ENCODE measurements around the gene ISYNA1. TPM values are rescaled to one million over a fixed set of nuclear protein-coding genes. Genes with fewer than 3 reads are reported as not detected.

The ISYNA1 gene
- total RNA-seq, 1 donor from 2014 or later = 81.7 TPM

DNA sequence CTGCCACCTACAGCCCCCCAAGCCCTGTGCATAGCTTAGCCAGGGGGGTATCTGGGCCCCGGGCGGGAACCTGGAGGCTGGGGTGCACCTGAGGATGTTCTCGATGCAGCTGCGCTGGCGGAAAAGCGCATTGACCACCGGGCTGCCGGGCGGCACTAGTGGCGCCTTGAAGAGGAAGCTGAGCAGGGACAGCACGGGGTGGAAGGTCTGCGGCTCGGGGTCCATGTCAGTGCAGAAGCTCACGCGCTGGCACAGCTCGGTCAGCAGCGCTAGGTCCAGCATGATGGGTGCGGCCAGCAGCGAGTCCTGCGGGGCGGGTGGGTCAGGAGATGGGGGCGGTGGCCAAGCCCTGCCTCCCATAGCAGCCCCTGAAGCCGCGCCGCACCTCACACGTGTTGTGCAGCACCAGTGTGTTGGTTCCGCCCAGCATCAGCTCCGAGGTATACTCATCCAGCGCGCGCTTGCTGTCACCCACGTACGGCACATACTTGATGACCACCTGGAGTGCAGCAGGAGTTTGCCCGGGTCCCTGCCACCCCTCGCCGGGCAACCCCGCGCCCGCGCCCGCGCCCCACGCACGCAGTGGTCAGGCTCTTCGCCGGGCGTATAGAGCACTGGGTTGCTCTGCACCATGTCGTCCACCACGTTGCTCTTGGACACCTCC lies 2.6 kb downstream of the ISYNA1 start:
- H3K4me1 Mint-ChIP-seq = peaks cover 47% of the 10 kb centered on the region
- H3K27me3 Mint-ChIP-seq (ENCODE audit: insufficient read depth, low read depth) = peaks cover 12% of the 10 kb centered on the region
- no peak overlapping the region for H3K4me3 Mint-ChIP-seq
- peaks cover 78% of the 10 kb centered on the region for H3F3A ChIP-seq (ENCODE audit: low read depth)
- no peaks in the 10 kb centered on the region for H3K27me3 ChIP-seq
- no peak overlapping the region for H3K9ac ChIP-seq
- H3K36me3 Mint-ChIP-seq = peaks cover 3% of the 10 kb centered on the region
- H3K4me1 ChIP-seq = peaks cover 51% of the 10 kb centered on the region
- H3K9me3 Mint-ChIP-seq = no peaks in the 10 kb centered on the region
- no peak overlapping the region for H3K27ac Mint-ChIP-seq
- no peak overlapping the region for H2AFZ ChIP-seq (replicated peaks)
- H3K4me3 ChIP-seq = no peak overlapping the region
- H3K27ac ChIP-seq = no peak overlapping the region
- H3K9me3 ChIP-seq (ENCODE audit: low read depth) = no peaks in the 10 kb centered on the region
- H3K79me2 ChIP-seq (ENCODE audit: low read depth) = peaks cover 6% of the 10 kb centered on the region
- DNase-seq (ENCODE audit: low spot score) = no peak
- peaks cover 33% of the 10 kb centered on the region for H4K20me1 ChIP-seq (ENCODE audit: low read depth)
- no peaks in the 10 kb centered on the region for H3K36me3 ChIP-seq
- H3K4me2 ChIP-seq = no peak overlapping the region
- no peak for TF ChIP-seq CTCF (IDR thresholded peaks at IDR 0.05)
- no peak for TF ChIP-seq EZH2phosphoT487 (IDR thresholded peaks at IDR 0.05)
- no peak for TF ChIP-seq EZH2 (IDR thresholded peaks at IDR 0.05)

DNA sequence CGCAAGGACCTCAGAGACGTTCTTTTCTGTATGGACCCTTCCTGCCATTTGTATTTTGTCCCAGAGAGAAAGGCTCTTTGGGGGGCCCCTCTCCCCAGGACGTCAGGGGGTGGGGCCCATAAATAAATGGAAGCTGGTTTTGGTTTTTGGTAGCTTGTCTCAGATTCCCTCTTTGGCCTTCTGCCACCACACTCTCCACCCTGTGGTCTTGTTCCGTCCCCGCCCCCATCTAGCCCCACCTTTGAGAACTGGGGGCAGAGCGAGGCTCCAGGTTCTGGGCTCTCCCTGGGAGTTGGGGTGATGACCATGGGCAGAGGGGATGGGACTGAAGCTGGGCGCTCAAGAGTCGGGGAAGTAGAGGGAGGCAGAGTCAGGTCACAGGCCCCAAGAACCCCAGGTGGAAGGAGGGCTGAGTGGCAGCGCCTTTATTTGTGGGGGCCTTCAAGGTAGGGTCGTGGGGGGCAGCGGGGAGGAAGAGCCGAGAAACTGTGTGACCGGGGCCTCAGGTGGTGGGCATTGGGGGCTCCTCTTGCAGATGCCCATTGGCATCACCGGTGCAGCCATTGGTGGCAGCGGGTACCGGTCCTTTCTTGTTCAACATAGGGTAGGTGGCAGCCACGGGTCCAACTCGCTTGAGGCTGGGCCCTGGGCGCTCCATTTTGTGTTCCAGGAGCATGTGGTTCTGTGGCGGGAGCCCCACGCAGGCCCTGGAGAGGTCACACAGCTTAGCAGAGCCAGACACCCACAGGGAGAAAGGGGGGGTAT lies 3.3 kb downstream of the ISYNA1 start:
- Histone ChIP-seq H3K27ac (no peak overlapping the region), H3K9me3 (ENCODE audit: low read depth) (no peaks in the 10 kb centered on the region), H3K27me3 (no peaks in the 10 kb centered on the region), H2AFZ (replicated peaks) (no peak overlapping the region), H3F3A (ENCODE audit: low read depth) (peaks cover 77% of the 10 kb centered on the region), H3K79me2 (ENCODE audit: low read depth) (peaks cover 6% of the 10 kb centered on the region), H3K4me2 (peak overlapping the region; percentile 79), H3K4me3 (peak overlapping the region; percentile 43), H3K4me1 (peaks cover 51% of the 10 kb centered on the region), H4K20me1 (ENCODE audit: low read depth) (peaks cover 33% of the 10 kb centered on the region), H3K36me3 (no peaks in the 10 kb centered on the region), H3K9ac (no peak overlapping the region)
- H3K4me1 Mint-ChIP-seq = peaks cover 44% of the 10 kb centered on the region
- H3K36me3 Mint-ChIP-seq = peaks cover 3% of the 10 kb centered on the region
- H3K9me3 Mint-ChIP-seq = no peaks in the 10 kb centered on the region
- no peak for DNase-seq (ENCODE audit: low spot score)
- H3K27ac Mint-ChIP-seq = peak overlapping the region; percentile 29
- peaks cover 12% of the 10 kb centered on the region for H3K27me3 Mint-ChIP-seq (ENCODE audit: insufficient read depth, low read depth)
- TF ChIP-seq EZH2 (IDR thresholded peaks at IDR 0.05) (no peak), EZH2phosphoT487 (IDR thresholded peaks at IDR 0.05) (no peak), CTCF (IDR thresholded peaks at IDR 0.05) (no peak)
- peak overlapping the region; percentile 76 for H3K4me3 Mint-ChIP-seq

DNA sequence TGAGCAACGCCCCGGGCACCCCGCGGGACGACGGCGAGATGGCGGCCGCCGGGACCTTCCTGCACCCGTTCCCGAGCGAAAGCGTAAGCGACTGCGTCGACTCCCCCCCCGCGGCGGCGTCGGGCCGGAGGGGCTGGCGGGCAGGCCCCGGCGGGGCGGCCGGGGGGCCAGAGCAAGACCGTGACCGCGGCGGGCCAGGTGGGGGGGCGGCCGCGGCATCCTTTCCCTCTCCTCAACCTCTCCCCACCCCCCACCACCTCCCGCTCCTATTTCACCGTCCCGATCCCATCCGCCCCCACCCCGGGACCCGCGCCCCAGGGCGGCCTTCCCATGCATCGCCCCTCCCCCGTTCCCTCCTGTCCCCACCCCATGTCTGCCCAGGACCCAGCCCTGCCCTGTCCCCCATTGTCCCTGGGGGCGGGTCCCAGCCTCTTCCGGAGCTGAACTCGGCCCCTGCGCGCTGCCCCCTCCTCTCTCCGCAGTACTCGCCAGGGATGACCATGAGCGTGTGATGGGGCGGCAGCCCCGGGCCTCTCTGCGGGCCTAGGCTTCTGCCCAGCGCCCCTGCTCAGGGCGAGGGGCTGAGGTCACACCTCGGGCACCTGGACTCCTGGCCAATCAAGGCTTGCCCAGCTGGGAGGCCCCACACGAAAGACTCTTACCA lies 4.1 kb downstream of the ISYNA1 start:
- Histone ChIP-seq H3K27ac (no peak overlapping the region), H3K27me3 (no peaks in the 10 kb centered on the region), H4K20me1 (ENCODE audit: low read depth) (peaks cover 33% of the 10 kb centered on the region), H3K36me3 (no peaks in the 10 kb centered on the region), H2AFZ (replicated peaks) (no peak overlapping the region), H3K4me3 (peak overlapping the region; percentile 43), H3K4me2 (peak overlapping the region; percentile 79), H3K9me3 (ENCODE audit: low read depth) (no peaks in the 10 kb centered on the region), H3K79me2 (ENCODE audit: low read depth) (peaks cover 6% of the 10 kb centered on the region), H3K9ac (no peak overlapping the region), H3F3A (ENCODE audit: low read depth) (peaks cover 77% of the 10 kb centered on the region), H3K4me1 (peaks cover 47% of the 10 kb centered on the region)
- Mint-ChIP-seq H3K27me3 (ENCODE audit: insufficient read depth, low read depth) (peaks cover 12% of the 10 kb centered on the region), H3K27ac (no peak overlapping the region), H3K36me3 (peaks cover 3% of the 10 kb centered on the region), H3K4me1 (peaks cover 38% of the 10 kb centered on the region), H3K9me3 (no peaks in the 10 kb centered on the region), H3K4me3 (peak overlapping the region; percentile 76)
- TF ChIP-seq CTCF (IDR thresholded peaks at IDR 0.05) (no peak), EZH2phosphoT487 (IDR thresholded peaks at IDR 0.05) (no peak), EZH2 (IDR thresholded peaks at IDR 0.05) (no peak)
- DNase-seq (ENCODE audit: low spot score) = peak; percentile 70
